Right cardiac atrium (tissue), 5 donors: ENCODE results near the gene DZIP1. TPM values are rescaled to one million over a fixed set of nuclear protein-coding genes. Genes with fewer than 3 reads are reported as not detected.
A peak's percentile ranks its signal among the peaks of the same experiment; 100 is the strongest.

Source experiments
- ATAC-seq, 2 donors: fragments of 200-7000 bp; cut with Tn5 transposase; one replicate each; pipeline versions ENCODE4 v1.8.0 to v1.9.1; 2020; ENCODE audit warnings: moderate library complexity in 2 of 2, mild to moderate bottlenecking in 1 of 2
- DNase-seq, 3 donors: peaks; one replicate each; pipeline ENCODE4 v3.0.0-alpha.2; 2020
- H3K27ac ChIP-seq: one replicate; pipeline ENCODE4 v1.5.1; 2013; ENCODE audit warnings: mild to moderate bottlenecking, low read length, control low read depth, moderate library complexity
- H3K27me3 ChIP-seq: one replicate; pipeline ENCODE4 v1.6.1; 2013; ENCODE audit not compliant: control insufficient read depth, insufficient read depth
- H3K4me1 ChIP-seq: one replicate; pipeline ENCODE4 v1.6.1; 2013; ENCODE audit warnings: low read length; ENCODE audit not compliant: control insufficient read depth, insufficient read depth
- H3K4me3 ChIP-seq: one replicate; pipeline ENCODE4 v1.5.1; 2013; ENCODE audit warnings: low read length, control low read depth
- H3K9me3 ChIP-seq: one replicate; pipeline ENCODE4 v1.6.1; 2013; ENCODE audit warnings: low read length; ENCODE audit not compliant: control insufficient read depth
- WGBS: extraction: QIAGEN DNeasy Blood & Tissue Kit; methylation state at CpG from one replicate; pipeline ENCODE4 v1.1.7; 2013; 5-methylcytosine and 5-hydroxymethylcytosine counted together
- intact Hi-C, 4 donors: fragments of 100-400 bp; cut with DNase I; formaldehyde crosslinking; loops; one replicate each; pipeline versions ENCODE4 v1.11.0 to v1.14.0; 2022 to 2023
- polyA plus RNA-seq: library from polyadenylated mRNA; stranded (reverse); fragments of 200-250 nt; gene quantifications from one replicate; pipeline ENCODE4 v1.2.3, GENCODE V29; 2013
- total RNA-seq, 4 donors: library from RNA; stranded (reverse); fragmentation: NEBNext Ultra II Directional; extraction: Animal tissue kit (Norgen Biotek cat#: 25700); gene quantifications; one replicate each; pipeline ENCODE4 v1.2.1, GENCODE V29; 2021
- donor health status: healthy with polysubstance abuse.
- donor health status: DM: no; HTN: yes; CAD: no.
- donor health status: DM: no; HTN: no; CAD: no.
- donor health status: DM: no; HTN: yes; CAD: no; lungs with severe emphysema.
- donor health status: DM: yes; HTN: yes; CAD: no.

The DZIP1 gene
- total and polyA plus RNA-seq, 5 donors: 3.4 to 6.9 (median 6.3) TPM

DNA sequence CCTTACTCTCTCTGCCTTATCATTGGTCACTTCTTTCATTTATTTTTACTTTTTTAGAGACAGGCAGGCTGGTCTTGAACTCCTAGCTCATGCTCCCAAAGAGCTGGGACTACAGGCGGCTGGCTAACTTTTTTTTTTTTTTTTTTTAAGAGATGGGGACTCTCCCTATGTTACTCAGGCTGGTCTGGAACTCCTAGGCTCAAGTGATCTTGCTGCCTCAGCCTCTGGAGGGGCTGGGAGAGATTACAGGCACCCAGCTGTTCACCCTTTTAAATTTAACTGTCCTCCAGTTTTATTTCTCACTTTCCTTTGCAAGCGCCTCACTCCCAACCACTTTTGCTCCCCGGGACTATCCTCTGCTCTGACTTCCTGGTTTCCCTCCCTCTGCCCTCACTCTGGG, 97.6 kb downstream of the DZIP1 start:
- Histone ChIP-seq H3K27me3 (peaks cover 6% of the 10 kb centered on the region), H3K4me1 (no peaks in the 10 kb centered on the region), H3K4me3 (no peak overlapping the region), H3K9me3 (no peaks in the 10 kb centered on the region), H3K27ac (no peak overlapping the region)
- intact Hi-C loops: no loop called here
- ATAC-seq: no peak
- no peak for DNase-seq
- 21% methylated on average over 3 of the region's 3 CpGs for WGBS

DNA sequence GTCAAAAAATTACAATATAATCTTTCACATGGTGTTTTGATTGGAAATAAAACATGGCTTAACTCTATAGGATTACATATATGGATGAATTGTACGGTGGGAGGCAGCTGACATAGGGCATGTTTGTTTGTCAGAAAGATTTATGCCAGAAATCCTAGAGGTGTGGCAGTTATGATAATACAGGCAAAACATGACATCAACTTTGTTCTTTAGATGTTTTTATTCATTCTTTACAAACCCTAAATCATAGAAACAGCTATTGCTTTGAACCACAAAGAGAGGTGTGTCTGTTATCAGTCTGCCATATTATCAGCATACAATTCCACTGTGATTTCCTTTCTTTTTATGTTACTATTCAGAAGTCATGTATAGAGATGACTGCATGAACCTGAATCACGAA, 100.2 kb downstream of the DZIP1 start:
- intact Hi-C loops: no loop called here
- H3K4me3 ChIP-seq: no peak overlapping the region
- ATAC-seq (no peak), DNase-seq (no peak)
- H3K27me3 ChIP-seq: peaks cover 6% of the 10 kb centered on the region
- 59% methylated on average over 2 of the region's 2 CpGs for WGBS
- H3K27ac ChIP-seq: no peak overlapping the region
- H3K9me3 ChIP-seq: no peaks in the 10 kb centered on the region
- H3K4me1 ChIP-seq: no peaks in the 10 kb centered on the region

DNA sequence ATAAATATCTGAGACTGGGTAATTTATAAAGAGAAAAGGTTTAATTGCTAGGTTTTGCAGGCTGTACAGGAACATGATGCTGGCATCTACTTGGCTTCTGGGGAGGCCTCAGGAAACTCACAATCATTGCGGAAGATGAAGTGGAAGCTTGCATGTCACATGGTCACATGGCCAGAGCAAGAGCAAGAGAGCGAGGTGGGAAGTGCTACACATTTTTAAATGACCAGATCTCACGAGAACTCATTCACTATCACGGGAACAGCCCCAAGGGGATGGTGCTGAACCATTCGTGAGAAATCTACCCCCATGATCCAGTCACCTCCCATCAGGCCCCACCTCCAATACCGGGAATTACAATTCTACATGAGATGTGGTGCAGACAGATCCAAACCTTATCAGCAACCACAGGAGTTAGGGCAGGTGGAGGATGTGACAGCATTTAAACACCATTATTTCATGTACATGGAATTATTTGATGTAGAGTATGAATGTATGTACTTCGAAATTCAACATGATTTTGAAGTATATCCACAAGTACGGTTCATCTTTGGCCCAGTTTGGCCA, 102.5 kb downstream of the DZIP1 start:
- no peak for ATAC-seq
- 87% methylated on average over 8 of the region's 8 CpGs for WGBS
- H3K4me3 ChIP-seq: no peak overlapping the region
- DNase-seq: no peak
- no peak overlapping the region for H3K27ac ChIP-seq
- no peaks in the 10 kb centered on the region for H3K9me3 ChIP-seq
- intact Hi-C loops: no loop called here
- H3K4me1 ChIP-seq: no peaks in the 10 kb centered on the region
- no peaks in the 10 kb centered on the region for H3K27me3 ChIP-seq

DNA sequence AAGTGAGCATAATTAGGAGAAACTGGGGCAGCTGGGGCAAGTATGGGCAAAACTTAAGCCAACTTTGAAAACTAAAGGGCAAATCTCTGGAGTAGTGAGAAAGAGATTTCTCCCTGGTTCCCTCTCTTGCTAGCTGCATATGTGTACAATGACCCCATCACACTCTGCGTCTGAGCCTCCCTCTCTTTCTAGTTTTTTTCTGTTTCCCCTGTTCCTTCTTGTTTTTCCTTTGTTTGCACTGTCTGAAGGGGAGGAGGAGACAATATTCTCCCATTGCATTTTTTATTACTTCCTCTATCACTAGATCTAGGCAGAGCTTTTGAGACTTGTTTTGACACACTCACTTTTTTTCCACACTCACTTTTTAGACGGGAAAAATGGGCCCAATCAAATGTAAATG, 103.2 kb downstream of the DZIP1 start:
- WGBS: 62% methylated on average over 2 of the region's 2 CpGs
- H3K27ac ChIP-seq: no peak overlapping the region
- intact Hi-C loops: no loop called here
- H3K4me3 ChIP-seq: no peak overlapping the region
- H3K9me3 ChIP-seq: no peaks in the 10 kb centered on the region
- no peaks in the 10 kb centered on the region for H3K4me1 ChIP-seq
- H3K27me3 ChIP-seq: no peaks in the 10 kb centered on the region
- DNase-seq (no peak), ATAC-seq (no peak)

DNA sequence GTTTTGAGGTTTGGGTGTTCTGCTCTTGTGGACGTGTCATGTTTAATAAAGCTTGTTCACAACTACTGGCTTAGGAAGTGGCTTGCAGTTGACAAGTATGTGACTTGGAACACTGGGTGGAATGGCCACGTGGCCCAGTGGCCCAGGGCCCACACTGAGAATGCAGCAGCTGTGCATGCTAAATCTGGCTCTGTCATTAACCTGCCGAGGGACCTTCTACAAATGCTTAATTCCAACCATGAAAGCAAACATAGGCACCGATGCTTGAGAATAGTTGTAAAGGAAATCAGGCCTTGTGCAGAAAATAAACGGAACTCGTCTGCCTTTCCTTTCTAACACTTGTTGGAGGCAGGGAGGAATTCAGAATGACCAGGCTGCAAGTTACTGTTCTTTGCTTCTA, 103.6 kb downstream of the DZIP1 start:
- H3K4me1 ChIP-seq: no peaks in the 10 kb centered on the region
- peak; percentile 39 to 69 (median 43) for DNase-seq
- ATAC-seq: peak; percentile 84 to 88
- H3K27ac ChIP-seq: no peak overlapping the region
- intact Hi-C loops: no loop called here
- 18% methylated on average over 6 of the region's 6 CpGs for WGBS
- no peaks in the 10 kb centered on the region for H3K9me3 ChIP-seq
- no peaks in the 10 kb centered on the region for H3K27me3 ChIP-seq
- no peak overlapping the region for H3K4me3 ChIP-seq

DNA sequence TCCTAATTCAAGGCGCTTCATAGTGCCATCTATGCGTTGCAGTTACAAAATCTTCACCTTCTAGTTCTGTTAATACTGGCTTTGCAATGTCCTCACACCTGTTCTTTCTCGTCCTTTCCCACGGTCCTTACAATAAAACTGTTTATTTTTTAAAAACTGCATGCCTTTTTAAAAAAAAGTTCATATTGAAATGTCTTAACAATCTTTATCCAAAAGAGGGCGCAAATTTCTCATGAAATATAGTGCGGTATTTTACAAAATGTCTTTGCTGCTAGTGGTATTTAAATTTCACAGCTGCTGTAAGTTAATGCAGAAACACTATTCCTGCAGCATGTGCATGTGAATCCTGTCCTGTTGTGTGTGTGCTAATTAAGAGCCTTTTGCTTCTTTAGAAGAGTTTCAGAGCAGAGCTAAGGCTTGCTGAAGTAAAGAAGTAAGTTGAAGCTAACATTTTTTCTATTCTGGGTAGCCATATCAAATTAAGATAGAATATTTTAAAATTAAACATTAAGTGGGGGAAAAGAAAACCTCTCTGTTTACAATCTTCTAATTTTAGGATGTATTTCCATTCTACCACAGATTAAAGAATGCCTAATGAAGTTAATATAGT, 107.8 kb downstream of the DZIP1 start:
- DNase-seq (no peak), ATAC-seq (no peak)
- WGBS: 20% methylated on average over 6 of the region's 6 CpGs
- Histone ChIP-seq H3K9me3 (no peaks in the 10 kb centered on the region), H3K4me1 (no peaks in the 10 kb centered on the region), H3K4me3 (no peak overlapping the region), H3K27me3 (no peaks in the 10 kb centered on the region), H3K27ac (no peak overlapping the region)
- intact Hi-C loops: loop anchor here in 1 of 4 donors (5.0 kb wide), 1 partner anchor 296 kb away; no protein-coding TSS in a partner anchor

DNA sequence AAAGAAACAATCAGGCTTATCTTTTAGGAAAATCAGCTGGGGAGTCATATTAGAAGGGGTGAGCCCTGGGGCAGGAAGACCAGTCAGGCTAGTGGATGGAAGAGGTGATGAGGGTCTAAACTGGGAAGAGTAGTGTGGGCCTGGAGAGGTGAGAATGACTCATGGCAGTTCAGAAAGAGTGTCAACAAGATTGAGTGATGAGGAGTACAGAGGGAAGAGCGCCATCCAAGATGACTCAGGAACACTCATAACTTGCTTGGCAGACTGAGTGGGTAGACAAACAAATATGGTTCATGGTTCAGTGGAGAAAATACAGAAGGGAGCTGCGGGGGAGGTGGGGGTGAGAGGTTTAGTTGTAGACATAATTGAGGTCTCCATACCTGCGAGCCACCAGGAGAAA, 109.3 kb downstream of the DZIP1 start:
- DNase-seq (no peak), ATAC-seq (peak in 1 of 2 donors; percentile 35)
- H3K27me3 ChIP-seq: no peaks in the 10 kb centered on the region
- no peak overlapping the region for H3K27ac ChIP-seq
- WGBS: 80% methylated on average over 3 of the region's 3 CpGs
- no peaks in the 10 kb centered on the region for H3K9me3 ChIP-seq
- intact Hi-C loops: loop anchor here in 1 of 4 donors (5.0 kb wide), 1 partner anchor 297 kb away; no protein-coding TSS in a partner anchor
- no peaks in the 10 kb centered on the region for H3K4me1 ChIP-seq
- no peak overlapping the region for H3K4me3 ChIP-seq

DNA sequence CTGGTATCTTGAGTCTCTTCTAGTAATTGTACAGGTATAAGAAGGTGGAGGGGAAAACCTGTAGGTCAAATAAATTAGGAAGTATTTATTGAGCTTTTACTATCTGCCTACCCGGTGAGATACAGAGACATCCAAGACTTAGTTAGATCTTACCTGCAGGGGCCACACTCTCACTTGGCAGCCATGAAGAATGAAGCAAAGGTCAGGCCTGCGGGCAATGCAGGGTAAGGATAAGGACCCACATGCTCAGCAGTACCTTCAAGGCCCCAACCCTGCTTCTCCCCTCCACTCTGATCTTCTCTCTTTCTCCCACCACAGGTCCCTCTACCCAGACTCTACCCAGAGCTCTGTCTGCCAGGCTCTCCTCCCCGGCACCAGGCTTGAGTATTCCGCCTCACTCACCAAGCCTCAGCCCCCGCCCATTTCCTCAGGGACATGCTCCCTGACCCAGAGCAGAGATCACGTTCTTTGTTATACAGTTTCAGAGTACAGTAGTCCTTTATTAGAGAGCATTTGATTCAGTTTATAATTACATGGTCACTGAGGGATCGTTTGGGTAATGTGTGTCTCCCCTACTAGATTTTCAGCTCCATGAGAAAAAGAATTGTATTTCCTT, 110.9 kb downstream of the DZIP1 start:
- DNase-seq (peak in 1 of 3 donors; percentile 10), ATAC-seq (peak in 1 of 2 donors; percentile 22)
- Histone ChIP-seq H3K27me3 (no peaks in the 10 kb centered on the region), H3K9me3 (no peaks in the 10 kb centered on the region), H3K4me3 (no peak overlapping the region), H3K27ac (no peak overlapping the region), H3K4me1 (no peaks in the 10 kb centered on the region)
- intact Hi-C loops: no loop called here
- 63% methylated on average over 7 of the region's 7 CpGs for WGBS

DNA sequence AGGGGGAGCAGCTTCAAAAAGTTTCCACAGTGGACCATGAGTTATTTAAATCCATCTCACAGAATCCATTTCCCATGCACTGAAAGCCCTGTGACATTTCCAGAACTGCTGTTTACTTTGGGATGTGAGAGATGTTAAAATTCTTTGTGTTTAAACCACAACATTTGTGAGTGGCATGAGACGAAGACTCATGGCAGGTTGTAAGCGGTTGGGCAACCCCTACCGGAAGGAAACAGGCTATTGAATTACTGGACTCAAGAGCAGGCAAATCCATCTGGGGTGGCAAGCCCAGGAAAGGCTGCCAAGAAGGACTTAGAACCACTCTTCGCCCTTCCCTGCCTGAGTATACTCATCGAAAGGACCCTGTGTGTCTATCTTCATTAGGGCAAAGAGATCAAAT, 114.3 kb downstream of the DZIP1 start:
- H3K27ac ChIP-seq: no peak overlapping the region
- DNase-seq: no peak
- H3K27me3 ChIP-seq: no peaks in the 10 kb centered on the region
- no peaks in the 10 kb centered on the region for H3K4me1 ChIP-seq
- ATAC-seq: no peak
- H3K9me3 ChIP-seq: no peaks in the 10 kb centered on the region
- H3K4me3 ChIP-seq: no peak overlapping the region
- WGBS: 45% methylated on average over 5 of the region's 5 CpGs
- intact Hi-C loops: no loop called here
